ENCODE measurements around the gene AGXT. TPM values are rescaled to one million over a fixed set of nuclear protein-coding genes. Genes with fewer than 3 reads are reported as not detected.

AGXT gene
- total RNA-seq, 4 donors from 2014 or later: not detected

DNA sequence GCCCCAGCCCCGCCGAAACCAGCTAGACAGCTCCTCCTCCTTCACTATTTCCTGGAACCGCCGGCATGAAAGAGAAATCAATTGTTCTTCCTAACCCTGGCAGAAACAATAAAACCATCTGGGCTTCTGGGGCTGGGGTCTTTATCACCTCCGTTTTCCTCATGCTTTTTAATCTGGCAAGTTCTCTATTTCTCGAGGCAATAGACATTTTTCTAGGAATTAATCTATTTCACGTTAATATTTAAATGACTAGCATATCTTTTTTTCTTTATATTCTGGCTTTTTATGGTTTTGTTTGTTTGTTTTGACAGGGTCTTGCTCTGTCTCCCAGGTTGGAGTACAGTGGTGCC is 47.2 kb upstream of the AGXT start:
- intact Hi-C loops (cut with DNase I): no loop called here
- DNase-seq: no peak
- 26 to 28% methylated on average over 7 of the region's 7 CpGs for WGBS, 2 donors

DNA sequence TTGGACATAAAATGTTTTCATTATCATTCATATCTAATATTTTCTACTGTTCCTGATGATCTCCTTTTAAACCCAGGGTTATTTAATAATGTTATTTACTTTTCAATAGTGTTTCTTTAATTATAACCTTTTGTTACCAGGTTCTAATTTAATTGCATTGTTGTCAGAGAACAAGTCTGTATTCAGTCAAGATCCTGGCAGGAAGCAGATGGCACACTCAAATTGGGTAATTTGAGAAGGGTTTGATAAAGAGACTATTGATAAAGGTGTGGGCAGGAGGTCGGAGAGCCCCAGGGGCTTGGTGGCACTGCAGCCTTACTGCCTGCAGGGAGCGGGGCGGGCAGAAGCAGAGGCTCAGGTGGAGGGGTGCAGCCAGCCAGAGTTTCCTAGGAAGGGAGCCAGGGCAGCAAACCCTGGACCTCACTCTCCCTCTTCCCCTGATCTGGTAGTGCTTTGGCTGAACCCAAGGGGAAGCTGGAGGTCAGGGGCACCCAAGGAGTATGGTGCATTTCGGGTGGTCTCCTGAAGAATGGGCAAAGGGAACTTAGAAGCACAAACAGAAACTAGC is 46.3 kb upstream of the AGXT start:
- no peak for DNase-seq
- Histone ChIP-seq H3K4me1 (peaks cover 6 to 22% of the 10 kb centered on the region in 2 donors), H3K4me3 (replicated peaks in 1 of 3) (no peak overlapping the region), H3K36me3 (no peaks in the 10 kb centered on the region), H3K9me3 (no peaks in the 10 kb centered on the region), H3K27ac (no peak overlapping the region), H3K27me3 (peaks cover 17% of the 10 kb centered on the region)
- intact Hi-C loops (cut with DNase I): no loop called here
- TF ChIP-seq POLR2A (IDR thresholded peaks at IDR 0.05): no peak
- WGBS, 2 donors: 88 to 89% methylated on average over 4 of the region's 4 CpGs

More for the DNA sequence above, 47.2 kb upstream of the AGXT start:
- no peaks in the 10 kb centered on the region for H3K36me3 ChIP-seq
- peaks cover 15% of the 10 kb centered on the region for H3K27me3 ChIP-seq
- no peak overlapping the region for H3K4me3 ChIP-seq (replicated peaks in 1 of 3)
- TF ChIP-seq POLR2A (IDR thresholded peaks at IDR 0.05): no peak
- no peak for TF ChIP-seq CTCF (IDR thresholded peaks at IDR 0.05)
- no peak overlapping the region for H3K27ac ChIP-seq
- H3K9me3 ChIP-seq: no peaks in the 10 kb centered on the region
- peaks cover 6 to 22% of the 10 kb centered on the region in 2 donors for H3K4me1 ChIP-seq

DNA sequence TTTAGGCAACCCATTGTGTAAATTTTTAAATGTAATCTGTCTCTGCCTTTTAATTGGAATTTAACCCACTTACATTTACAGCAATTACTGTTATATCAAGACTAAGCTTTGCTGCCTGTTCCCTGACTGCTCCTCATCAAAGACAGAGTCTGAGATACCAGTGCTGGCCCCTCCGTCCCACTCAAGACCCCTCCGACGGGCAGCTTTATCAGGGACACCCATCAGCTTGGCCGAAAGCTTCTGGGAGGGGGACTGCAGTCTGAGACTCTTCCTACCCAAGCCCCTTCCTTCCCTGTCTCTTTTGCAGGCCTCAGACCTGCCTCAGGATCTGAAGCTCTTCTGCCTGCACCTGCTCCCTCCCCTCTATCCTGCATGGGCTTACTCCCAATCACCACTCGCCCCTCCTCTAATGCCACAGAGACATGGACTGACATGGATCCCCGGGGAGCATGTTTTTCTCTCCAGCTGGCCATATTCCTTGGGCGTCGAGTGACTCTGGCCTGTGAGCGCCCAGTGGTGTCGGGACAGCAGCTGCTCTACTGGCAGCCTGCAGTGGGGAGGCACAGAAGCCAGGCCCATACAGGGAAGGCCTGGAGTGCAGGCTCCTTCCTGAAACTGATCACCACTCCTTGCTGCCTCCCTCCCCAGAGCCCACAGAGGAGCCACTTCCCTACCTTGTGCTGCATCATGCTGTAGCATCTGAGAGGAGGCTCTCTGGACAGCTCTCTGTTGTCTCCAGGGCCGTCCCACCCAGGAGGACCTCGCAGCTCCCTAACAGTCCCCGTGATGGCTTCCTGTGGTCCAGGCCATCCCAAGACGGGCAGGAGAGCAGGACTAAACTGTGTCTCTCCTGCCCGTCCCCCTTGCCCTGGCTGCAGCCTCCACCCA is 44.9 kb upstream of the AGXT start:
- no peak for DNase-seq
- Histone ChIP-seq H3K27me3 (peaks cover 12% of the 10 kb centered on the region), H3K36me3 (no peaks in the 10 kb centered on the region), H3K4me3 (replicated peaks in 1 of 3) (no peak overlapping the region), H3K4me1 (peaks cover 6 to 21% of the 10 kb centered on the region in 2 donors), H3K27ac (no peak overlapping the region), H3K9me3 (no peaks in the 10 kb centered on the region)
- intact Hi-C loops (cut with DNase I): no loop called here
- TF ChIP-seq POLR2A (IDR thresholded peaks at IDR 0.05) (no peak), CTCF (IDR thresholded peaks at IDR 0.05) (no peak)
- 86 to 89% methylated on average over 13 to 14 of the region's 15 CpGs for WGBS, 2 donors

DNA sequence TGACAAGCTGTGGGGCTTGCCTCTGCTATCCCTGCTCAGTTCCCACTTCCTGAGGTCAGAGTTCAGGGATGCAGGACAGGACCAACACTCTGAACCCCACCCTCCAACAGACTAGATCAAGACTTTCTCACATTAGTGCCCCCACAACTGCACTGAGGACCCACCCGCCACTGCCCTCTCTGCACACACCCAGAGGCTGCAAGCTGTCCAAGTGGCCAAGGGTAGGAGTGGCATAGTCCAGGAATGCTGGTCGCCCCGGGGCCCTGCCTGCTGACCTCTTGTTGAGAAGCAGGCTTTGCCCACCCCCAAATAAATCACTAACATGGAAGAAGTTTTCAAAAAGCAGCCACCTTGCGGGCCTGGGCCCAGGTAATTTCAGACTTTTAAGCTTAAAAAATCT is 43.1 kb upstream of the AGXT start:
- no peaks in the 10 kb centered on the region for H3K9me3 ChIP-seq
- no peak for TF ChIP-seq POLR2A (IDR thresholded peaks at IDR 0.05)
- no peak for TF ChIP-seq CTCF (IDR thresholded peaks at IDR 0.05)
- WGBS, 2 donors: 80 to 83% methylated on average over 4 of the region's 4 CpGs
- no peaks in the 10 kb centered on the region for H3K36me3 ChIP-seq
- no peak overlapping the region for H3K27ac ChIP-seq
- no peak for DNase-seq
- intact Hi-C loops (cut with DNase I): no loop called here
- peaks cover 0 to 7% of the 10 kb centered on the region in 2 donors for H3K4me1 ChIP-seq
- peaks cover 5% of the 10 kb centered on the region for H3K27me3 ChIP-seq
- H3K4me3 ChIP-seq (replicated peaks in 1 of 3): no peak overlapping the region

GRCh38 chr2:240831594-240832204 is 36.9 kb upstream of the AGXT start:
- TF ChIP-seq CTCF (IDR thresholded peaks at IDR 0.05) (no peak), POLR2A (IDR thresholded peaks at IDR 0.05) (no peak)
- 10 to 14% methylated on average over 26 to 27 of the region's 27 CpGs for WGBS, 2 donors
- no peak for DNase-seq
- no peak overlapping the region for H3K27ac ChIP-seq
- intact Hi-C loops (cut with DNase I): no loop called here
- no peaks in the 10 kb centered on the region for H3K9me3 ChIP-seq
- peaks cover 4 to 9% of the 10 kb centered on the region in 2 donors for H3K4me1 ChIP-seq
- H3K27me3 ChIP-seq: no peaks in the 10 kb centered on the region
- no peaks in the 10 kb centered on the region for H3K36me3 ChIP-seq
- H3K4me3 ChIP-seq (replicated peaks in 1 of 3): no peak overlapping the region

Measured in thyroid gland (tissue), 4 donors.